ENCODE measurements around the gene MFAP5.

Gene MFAP5

GRCh38 chr12:8672381-8672780, 9.8 kb upstream of the MFAP5 start:
- Mint-ChIP-seq H3K4me1 (no peaks in the 10 kb centered on the region), H3K36me3 (ENCODE audit: low read depth) (no peaks in the 10 kb centered on the region), H3K9me3 (peaks cover 2% of the 10 kb centered on the region), H3K4me3 (no peak overlapping the region), H3K27ac (no peak overlapping the region), H3K27me3 (ENCODE audit: low read depth) (no peaks in the 10 kb centered on the region)
- TF ChIP-seq CTCF (IDR thresholded peaks at IDR 0.05; ENCODE audit: unreplicated experiment in 3 of 3), result no peak

DNA sequence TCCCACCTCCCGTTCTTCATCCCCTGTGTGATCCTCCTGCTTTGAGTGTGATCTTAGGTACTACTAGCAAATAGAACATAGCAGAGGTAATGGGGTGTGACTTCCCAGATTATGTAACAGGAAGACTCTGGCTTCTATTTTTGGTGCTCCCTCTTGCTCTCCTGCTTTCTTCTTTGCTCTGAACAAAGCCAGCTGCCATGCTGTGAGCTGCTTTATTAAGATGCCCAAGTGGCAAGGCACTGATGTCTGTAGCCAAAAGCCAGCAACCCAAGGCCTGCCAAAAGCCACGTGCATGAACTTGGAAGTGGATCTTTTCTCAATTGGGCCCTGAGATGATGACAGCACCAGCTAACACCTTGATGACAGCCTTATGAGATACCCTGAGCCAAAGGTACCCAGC, 5.8 kb upstream of the MFAP5 start:
- Mint-ChIP-seq H3K9me3 (peaks cover 2% of the 10 kb centered on the region), H3K27ac (no peak overlapping the region), H3K36me3 (ENCODE audit: low read depth) (no peaks in the 10 kb centered on the region), H3K4me1 (peaks cover 4% of the 10 kb centered on the region), H3K27me3 (ENCODE audit: low read depth) (no peaks in the 10 kb centered on the region), H3K4me3 (no peak overlapping the region)
- TF ChIP-seq CTCF (IDR thresholded peaks at IDR 0.05; ENCODE audit: unreplicated experiment in 3 of 3), result no peak

DNA sequence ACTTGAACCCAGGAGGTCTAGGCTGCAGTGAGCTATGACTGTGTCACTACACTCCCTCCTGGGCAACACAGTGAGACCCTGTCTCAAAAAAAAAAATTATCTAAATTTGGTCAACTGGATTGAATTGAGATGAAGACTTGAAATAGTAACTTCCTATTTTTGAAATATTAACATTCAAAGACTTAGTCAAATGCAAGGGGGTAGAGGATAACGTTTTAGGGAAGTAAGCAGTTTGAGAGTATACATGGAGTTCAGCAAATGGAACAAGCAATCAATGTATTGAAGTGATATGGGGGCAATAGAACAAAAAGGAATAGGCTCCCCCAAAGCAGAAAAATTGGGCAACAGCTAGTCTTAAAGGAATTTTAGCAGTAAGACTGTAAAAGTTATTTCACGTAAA, 4.6 kb upstream of the MFAP5 start:
- H3K27me3 Mint-ChIP-seq (ENCODE audit: low read depth), result no peaks in the 10 kb centered on the region
- H3K4me3 Mint-ChIP-seq, result no peak overlapping the region

DNA sequence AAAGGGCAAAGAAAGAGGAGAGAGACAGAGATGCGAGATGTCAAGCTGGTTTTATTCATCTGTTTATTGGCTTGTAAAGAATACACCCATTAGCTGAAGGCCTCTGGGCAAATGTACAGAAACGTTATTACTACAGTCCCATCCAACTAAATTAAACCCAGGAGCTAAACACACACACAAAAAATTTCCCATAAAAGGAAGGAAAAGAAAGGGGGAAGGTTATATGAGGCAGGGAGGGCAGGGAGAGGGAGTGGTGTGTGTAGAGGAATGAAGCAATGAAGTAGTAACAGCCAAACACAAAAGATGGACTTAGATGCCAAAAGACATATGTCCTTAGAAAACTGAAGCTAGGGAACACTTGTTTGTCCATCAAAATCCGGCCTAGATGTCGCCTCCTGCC, 3.1 kb upstream of the MFAP5 start:
- H3K36me3 Mint-ChIP-seq (ENCODE audit: low read depth), result no peaks in the 10 kb centered on the region
- peaks cover 2% of the 10 kb centered on the region for H3K9me3 Mint-ChIP-seq
- H3K4me3 Mint-ChIP-seq, result no peak overlapping the region
- no peaks in the 10 kb centered on the region for H3K27me3 Mint-ChIP-seq (ENCODE audit: low read depth)
- peaks cover 4% of the 10 kb centered on the region for H3K4me1 Mint-ChIP-seq
- H3K27ac Mint-ChIP-seq, result no peak overlapping the region
- no peak for TF ChIP-seq CTCF (IDR thresholded peaks at IDR 0.05; ENCODE audit: unreplicated experiment in 3 of 3)

More for the DNA sequence above, 4.6 kb upstream of the MFAP5 start:
- Mint-ChIP-seq H3K4me1 (peaks cover 4% of the 10 kb centered on the region), H3K9me3 (peaks cover 2% of the 10 kb centered on the region), H3K27ac (no peak overlapping the region), H3K36me3 (ENCODE audit: low read depth) (no peaks in the 10 kb centered on the region)
- TF ChIP-seq CTCF (IDR thresholded peaks at IDR 0.05; ENCODE audit: unreplicated experiment in 3 of 3), result no peak

GRCh38 chr12:8664228-8664913, 1.7 kb upstream of the MFAP5 start:
- peaks cover under 1% of the 10 kb centered on the region for H3K9me3 Mint-ChIP-seq
- no peaks in the 10 kb centered on the region for H3K27me3 Mint-ChIP-seq (ENCODE audit: low read depth)
- H3K27ac Mint-ChIP-seq, result no peak overlapping the region
- no peak for TF ChIP-seq CTCF (IDR thresholded peaks at IDR 0.05; ENCODE audit: unreplicated experiment in 3 of 3)
- peaks cover 4% of the 10 kb centered on the region for H3K4me1 Mint-ChIP-seq
- no peak overlapping the region for H3K4me3 Mint-ChIP-seq
- H3K36me3 Mint-ChIP-seq (ENCODE audit: low read depth), result no peaks in the 10 kb centered on the region

DNA sequence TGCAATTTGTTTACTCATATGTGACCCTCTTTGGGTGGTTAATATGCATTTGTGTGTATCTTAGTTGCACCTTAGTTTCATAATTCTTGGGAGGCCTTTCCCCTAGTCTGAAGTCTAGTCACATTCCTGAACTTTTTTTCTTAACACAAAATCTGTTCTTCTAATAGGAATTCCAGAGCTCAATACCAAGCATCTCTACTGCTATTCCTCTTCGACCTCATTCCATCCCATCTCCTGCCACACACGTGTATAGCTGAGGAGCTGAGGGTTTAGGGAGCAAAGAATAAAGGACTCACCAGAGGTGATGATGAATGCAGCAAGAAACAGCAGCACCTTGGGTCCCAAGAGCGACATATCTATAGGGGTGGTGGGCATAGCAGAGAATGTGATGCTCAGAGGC, 875 bp downstream of the MFAP5 start:
- Mint-ChIP-seq H3K27ac (no peak overlapping the region), H3K4me3 (no peak overlapping the region), H3K4me1 (peaks cover 4% of the 10 kb centered on the region), H3K27me3 (ENCODE audit: low read depth) (no peaks in the 10 kb centered on the region), H3K36me3 (ENCODE audit: low read depth) (no peaks in the 10 kb centered on the region), H3K9me3 (no peaks in the 10 kb centered on the region)
- TF ChIP-seq CTCF (IDR thresholded peaks at IDR 0.05; ENCODE audit: unreplicated experiment in 3 of 3), result no peak

All from nephron (organoid).